Measurements from ENCODE around the gene COL8A1.

DNA sequence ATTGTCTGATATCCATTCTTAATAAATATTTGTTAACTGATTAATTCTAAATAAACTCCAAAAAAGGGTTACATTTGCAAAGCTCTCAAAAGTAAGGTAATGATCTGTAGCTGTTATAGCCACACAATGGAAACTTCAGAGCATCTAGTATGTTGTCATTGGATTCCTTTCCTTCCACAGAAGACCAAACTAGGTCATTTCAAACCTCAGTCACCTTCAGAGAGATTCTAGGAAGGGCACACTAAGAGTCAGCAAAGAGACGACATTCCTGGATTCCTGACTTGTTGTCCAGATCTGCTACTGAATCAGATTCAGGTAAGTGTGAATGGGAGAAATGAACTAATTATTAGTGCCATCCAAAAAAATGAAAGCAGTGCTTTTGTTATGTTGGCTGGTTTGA is 3.0 kb upstream of the COL8A1 start:
- TF ChIP-seq, protein P1, sequence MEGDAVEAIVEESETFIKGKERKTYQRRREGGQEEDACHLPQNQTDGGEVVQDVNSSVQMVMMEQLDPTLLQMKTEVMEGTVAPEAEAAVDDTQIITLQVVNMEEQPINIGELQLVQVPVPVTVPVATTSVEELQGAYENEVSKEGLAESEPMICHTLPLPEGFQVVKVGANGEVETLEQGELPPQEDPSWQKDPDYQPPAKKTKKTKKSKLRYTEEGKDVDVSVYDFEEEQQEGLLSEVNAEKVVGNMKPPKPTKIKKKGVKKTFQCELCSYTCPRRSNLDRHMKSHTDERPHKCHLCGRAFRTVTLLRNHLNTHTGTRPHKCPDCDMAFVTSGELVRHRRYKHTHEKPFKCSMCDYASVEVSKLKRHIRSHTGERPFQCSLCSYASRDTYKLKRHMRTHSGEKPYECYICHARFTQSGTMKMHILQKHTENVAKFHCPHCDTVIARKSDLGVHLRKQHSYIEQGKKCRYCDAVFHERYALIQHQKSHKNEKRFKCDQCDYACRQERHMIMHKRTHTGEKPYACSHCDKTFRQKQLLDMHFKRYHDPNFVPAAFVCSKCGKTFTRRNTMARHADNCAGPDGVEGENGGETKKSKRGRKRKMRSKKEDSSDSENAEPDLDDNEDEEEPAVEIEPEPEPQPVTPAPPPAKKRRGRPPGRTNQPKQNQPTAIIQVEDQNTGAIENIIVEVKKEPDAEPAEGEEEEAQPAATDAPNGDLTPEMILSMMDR (IDR thresholded peaks at IDR 0.05): no peak
- TF ChIP-seq POLR2A (IDR thresholded peaks at IDR 0.05): no peak

Measured in testis (tissue), 2 donors.